ENCODE data around the gene PM20D2. TPM values are rescaled to one million over a fixed set of nuclear protein-coding genes. Genes with fewer than 3 reads are reported as not detected.

PM20D2 gene
- polyA plus RNA-seq, 4 donors: 24.2 to 38.5 (median 38.0) TPM

DNA sequence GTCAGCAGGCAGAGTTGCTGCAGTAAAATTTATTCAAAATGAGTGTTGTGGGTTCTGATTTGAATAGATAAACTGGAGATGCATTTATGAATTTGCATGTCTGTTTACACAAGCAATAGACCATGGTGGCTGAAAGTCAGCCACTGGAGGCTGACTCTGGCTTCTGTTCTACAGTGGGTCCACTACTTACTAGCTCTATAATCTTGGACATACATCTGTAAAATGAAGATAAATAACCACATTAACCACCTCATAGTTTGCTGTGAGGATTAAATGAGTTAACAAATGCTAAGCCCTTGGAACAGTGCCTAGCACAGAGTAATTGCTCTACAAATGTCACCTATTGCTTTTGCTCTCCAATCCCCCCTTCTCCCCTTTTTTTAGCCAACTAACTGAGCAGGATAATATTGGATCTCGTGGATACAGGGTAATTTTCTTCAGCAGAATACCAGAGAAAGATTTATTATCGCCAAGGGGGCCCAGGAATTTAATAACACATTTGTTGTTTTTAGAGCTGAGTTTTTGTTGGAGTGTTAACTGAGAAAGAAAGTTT is 1.4 kb upstream of the PM20D2 start:
- no peak for DNase-seq (ENCODE audit: low read depth in 4 of 4, low spot score in 3 of 4)

- DNase-seq (ENCODE audit: low read depth in 4 of 4, low spot score in 3 of 4): peak in 1 of 4 donors; percentile 36
These were observed 532 bp upstream of the PM20D2 start for GRCh38 chr6:89145091-89145955.

DNA sequence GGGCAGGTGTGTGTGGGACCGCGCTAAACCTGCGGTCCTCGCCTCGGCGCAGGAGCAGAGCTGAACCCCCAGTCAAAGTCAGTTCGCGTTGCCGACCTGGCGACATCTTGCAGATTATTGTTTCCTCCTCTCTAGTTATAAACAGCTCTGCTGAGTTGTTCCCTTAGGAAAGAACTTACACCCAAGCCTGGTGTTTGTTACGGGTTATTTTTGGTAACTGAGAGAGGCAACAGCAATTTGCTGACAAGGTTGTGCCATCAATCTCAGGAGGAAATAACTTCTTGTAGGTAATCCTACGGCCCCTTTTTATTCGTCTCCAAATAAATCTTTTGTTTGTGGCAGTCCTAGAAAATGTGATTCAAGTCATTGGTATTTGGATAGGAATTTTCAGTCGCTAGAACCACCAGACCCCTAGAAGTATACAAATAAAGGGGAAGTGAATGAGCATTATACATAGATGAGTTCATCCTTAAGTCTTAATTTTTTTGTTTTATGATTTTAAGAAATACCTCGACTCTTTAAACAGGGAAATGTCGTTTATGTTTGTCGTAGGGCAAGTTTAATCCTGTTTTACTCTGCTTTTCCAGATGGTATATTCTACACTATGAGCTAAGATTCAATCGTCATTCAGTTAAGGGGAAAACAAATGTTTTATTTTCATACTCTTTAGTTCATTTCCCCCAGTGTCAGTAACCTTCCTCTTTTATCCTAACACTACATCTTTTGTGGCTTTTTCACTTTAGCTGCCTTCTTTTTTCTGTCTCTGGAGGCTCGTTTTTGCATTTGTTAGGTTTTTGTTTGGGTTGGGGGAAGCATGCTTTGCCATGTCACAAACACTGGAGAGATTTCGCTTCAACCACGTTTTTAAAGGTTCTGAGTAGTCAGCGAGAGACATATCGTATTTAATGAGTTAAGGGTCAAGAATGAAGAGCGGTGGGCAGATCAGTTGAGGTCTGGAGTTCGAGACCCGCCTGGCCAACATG is 1.2 kb downstream of the PM20D2 start:
- DNase-seq (ENCODE audit: low read depth in 4 of 4, low spot score in 3 of 4): peak in 2 of 4 donors; percentile 36 to 43

- DNase-seq (ENCODE audit: low read depth in 4 of 4, low spot score in 3 of 4): no peak
These were observed 2.3 kb downstream of the PM20D2 start for GRCh38 chr6:89148016-89148750.

GRCh38 chr6:89154131-89154530 is 8.3 kb downstream of the PM20D2 start:
- DNase-seq (ENCODE audit: low read depth in 4 of 4, low spot score in 3 of 4): no peak

DNA sequence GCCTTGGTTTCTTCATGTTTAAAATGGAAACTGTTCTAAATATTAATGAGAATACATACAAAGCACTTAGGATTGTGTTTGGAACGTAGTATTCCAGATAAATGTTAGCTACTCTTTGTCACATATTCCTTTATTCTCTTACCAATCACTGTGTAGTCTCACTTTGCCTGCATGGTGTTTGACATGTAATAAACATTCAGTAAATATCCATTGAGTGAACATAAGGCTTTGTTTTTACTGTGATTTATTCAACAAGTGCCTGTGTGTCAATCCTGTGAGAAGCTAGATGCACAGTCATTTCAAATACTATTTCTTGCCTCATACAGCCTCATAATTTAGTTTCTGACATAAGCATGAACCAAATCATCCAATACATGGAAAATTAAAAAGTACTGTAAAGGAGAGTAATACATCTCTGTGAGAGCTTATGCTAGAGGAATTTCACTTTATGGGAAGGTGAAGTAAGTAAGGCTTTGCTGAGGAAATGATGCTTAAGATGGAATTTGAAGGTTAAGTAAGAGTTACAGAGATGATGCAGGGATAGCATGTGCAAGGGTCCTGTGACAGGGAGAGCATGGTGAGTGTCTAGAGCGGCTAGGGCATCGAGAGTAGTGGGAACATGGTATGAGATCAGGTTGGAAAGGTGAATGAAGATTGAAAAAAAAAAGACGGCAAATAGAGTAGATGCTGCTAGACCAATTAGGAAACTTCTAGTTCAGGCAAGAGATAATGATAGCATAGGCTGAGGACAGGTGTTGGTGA is 14.7 kb downstream of the PM20D2 start:
- DNase-seq (ENCODE audit: low read depth in 4 of 4, low spot score in 3 of 4): no peak

DNA sequence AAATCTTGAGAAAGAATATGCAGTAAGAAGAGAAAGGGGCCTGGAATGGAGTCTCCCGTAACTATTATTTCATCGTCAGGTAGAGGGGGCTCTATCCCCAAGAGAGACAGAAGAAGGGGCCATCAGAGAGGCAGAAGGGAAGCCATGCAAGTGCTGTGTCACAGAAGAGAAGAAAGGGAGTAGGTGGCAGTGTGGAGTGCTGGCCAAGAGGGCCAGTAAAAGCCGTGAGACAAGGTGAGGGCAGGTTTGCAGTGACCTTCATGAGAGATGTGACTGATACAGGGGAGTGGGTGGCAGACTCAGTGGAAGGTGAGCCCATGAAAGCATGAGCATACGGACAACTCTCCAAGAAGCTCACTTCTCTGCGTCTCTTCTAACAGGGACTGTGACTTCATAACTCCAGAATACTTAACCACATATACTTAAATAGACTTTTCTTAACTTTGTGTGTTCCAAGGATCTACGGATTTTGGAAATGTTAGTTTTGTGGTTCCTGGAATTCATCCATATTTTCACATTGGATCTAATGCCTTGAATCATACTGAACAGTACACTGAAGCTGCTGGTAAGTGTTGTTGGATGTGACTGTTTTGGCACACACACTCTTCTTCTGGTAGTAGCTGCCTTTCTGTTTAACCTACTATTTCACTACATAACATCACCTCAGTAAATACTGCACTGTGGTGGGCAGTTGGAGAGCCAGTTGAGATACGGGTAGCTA is 15.6 kb downstream of the PM20D2 start:
- no peak for DNase-seq (ENCODE audit: low read depth in 4 of 4, low spot score in 3 of 4)

- no peak for DNase-seq (ENCODE audit: low read depth in 4 of 4, low spot score in 3 of 4)
These were observed 16.2 kb downstream of the PM20D2 start for GRCh38 chr6:89162047-89162371.

DNA sequence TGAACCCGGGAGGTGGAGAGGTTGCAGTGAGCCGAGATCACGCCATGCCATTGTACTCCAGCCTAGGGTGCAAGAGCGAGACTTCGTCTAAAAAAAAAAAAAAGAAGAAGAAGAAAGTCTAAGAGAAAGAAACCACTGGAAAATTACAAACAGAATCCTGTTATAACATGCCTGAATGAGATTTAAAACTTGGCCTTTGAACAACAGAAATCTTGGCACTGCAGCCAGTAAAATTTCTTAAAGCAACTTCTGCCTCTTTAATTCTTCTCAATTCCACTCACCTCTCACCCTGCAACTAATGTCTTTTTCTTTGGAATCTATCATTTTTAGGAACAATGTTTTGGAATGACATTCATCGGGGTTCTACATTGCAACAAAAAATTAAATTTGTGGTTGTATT is 26.3 kb downstream of the PM20D2 start:
- DNase-seq (ENCODE audit: low read depth in 4 of 4, low spot score in 3 of 4): no peak

DNA sequence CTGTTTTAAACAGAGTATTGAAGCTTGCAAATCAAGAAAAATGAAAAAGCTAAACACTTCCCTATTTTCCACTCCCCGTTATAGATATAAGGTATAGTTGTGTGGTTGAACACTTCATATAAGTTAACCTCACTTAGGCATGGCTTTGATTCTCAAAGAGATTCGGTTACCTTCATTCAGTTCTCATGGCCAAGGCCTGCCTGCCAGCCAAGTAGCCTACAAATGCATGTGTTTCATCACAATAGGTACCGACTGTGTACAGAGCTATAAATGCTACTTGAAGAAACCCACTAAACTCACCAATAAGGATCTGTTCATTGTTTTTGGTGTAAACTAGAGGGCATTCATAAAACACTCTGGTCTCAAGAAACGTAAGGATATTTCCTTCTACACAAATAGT is 27.8 kb downstream of the PM20D2 start:
- DNase-seq (ENCODE audit: low read depth in 4 of 4, low spot score in 3 of 4): no peak

DNA sequence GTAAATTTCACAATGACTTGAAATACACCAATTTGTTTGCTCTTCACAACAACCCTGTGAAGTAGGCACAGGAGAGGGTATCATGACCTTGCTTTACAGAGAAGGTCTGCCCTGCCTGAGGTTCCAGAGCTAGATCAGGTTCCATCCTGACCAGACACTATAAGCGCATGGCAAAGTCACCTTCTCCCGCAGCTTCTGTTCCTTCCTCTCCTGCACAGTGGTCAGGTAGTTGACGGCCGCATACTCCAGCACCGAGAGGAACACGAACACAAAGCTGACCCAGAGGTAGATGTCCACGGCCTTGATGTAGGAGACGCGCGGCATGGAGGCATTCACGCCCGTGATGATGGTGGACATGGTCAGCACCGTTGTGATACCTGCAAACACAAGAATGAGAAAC is 34.3 kb downstream of the PM20D2 start:
- no peak for DNase-seq (ENCODE audit: low read depth in 4 of 4, low spot score in 3 of 4)

DNA sequence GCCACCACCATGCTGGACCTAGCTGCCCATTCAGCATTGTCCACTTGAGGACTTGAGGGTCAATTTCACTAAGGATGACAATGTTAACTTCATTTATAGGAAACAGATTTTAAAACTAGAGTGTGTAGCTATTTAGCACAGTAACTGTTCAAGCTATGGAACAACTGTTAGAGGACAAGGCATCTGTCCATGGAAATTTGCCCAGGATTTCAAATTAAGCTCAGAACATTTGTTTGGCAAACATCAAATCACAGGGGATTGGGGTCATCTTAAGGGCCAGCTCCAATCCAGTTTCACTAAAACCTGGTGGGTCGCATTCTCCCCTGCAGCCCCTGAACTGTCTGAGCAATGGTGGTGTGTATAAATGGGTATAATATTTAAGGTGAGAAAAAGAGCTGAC is 35.1 kb downstream of the PM20D2 start:
- DNase-seq (ENCODE audit: low read depth in 4 of 4, low spot score in 3 of 4): no peak

- DNase-seq (ENCODE audit: low read depth in 4 of 4, low spot score in 3 of 4): no peak
These were observed 37.4 kb downstream of the PM20D2 start for GRCh38 chr6:89183294-89183693.

GRCh38 chr6:89184344-89184743 is 38.5 kb downstream of the PM20D2 start:
- no peak for DNase-seq (ENCODE audit: low read depth in 4 of 4, low spot score in 3 of 4)

- peak in 1 of 4 donors; percentile 9 for DNase-seq (ENCODE audit: low read depth in 4 of 4, low spot score in 3 of 4)
These were observed 40.9 kb downstream of the PM20D2 start for GRCh38 chr6:89186762-89187161.

- DNase-seq (ENCODE audit: low read depth in 4 of 4, low spot score in 3 of 4): no peak
These were observed 41.6 kb downstream of the PM20D2 start for GRCh38 chr6:89187504-89187903.

DNA sequence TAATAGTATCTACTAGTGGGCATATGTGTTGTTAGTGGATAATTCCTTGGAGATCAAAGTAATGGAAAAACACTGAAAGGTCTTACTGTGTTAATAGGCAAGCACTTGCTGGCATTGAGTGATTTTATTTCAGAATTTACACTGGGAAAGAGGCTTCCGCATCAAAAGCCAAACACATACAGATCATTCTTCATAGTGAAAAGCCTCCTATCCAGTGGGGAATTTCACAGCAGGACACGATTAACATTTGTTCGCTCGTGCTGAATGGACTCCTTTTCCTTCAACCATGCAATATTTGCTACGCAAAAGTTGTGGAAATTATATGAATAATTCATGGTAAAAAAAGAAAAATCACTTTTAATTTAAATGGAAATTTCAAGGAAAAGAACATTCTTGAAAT is 44.9 kb downstream of the PM20D2 start:
- no peak for DNase-seq (ENCODE audit: low read depth in 4 of 4, low spot score in 3 of 4)

DNA sequence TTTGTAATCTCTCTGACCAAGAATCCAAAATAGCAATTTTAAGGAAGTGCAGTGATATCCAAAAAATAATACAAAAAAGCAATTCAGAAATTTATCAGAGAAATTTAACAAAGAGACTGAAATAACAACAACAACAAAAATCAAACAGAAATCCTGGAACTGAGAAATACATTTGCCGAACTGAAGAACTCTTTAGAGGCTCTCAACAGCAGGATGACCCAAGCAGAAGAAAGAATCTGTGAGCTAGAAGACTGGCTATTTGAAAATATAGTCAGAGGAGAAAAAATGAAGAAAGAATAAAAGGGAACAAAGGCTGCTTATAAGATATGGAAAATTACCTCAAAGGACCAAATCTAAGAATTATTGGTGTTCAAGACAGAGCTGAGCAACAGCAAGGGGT is 48.7 kb downstream of the PM20D2 start:
- DNase-seq (ENCODE audit: low read depth in 4 of 4, low spot score in 3 of 4): no peak

- DNase-seq (ENCODE audit: low read depth in 4 of 4, low spot score in 3 of 4): no peak
These were observed 51.3 kb downstream of the PM20D2 start for GRCh38 chr6:89197141-89197540.

Measured in left renal pelvis (tissue), 4 donors.